GM20000 (cell line): ENCODE results near the gene PNMA8B.

Experiments used
- DNase-seq: peaks from one replicate; pipeline ENCODE4 v3.0.0; 2012; ENCODE audit warnings: low spot score
- CTCF ChIP-seq: IDR thresholded peaks from 2 replicates; pipeline ENCODE4 v1.5.1; 2012; ENCODE audit warnings: mild to moderate bottlenecking, control low read depth; ENCODE audit errors: extremely low read depth, missing control alignments

PNMA8B gene

GRCh38 chr19:46494146-46494940 is 1.3 kb downstream of the PNMA8B start:
- DNase-seq, result peak; percentile 39
- TF ChIP-seq CTCF, result no peak

GRCh38 chr19:46493236-46494145 is 2.2 kb downstream of the PNMA8B start:
- DNase-seq, result no peak
- no peak for TF ChIP-seq CTCF

- TF ChIP-seq CTCF, result no peak
- DNase-seq, result no peak
Measured at GRCh38 chr19:46492841-46493235, 2.8 kb downstream of the PNMA8B start.

GRCh38 chr19:46491975-46492682 is 3.5 kb downstream of the PNMA8B start:
- TF ChIP-seq CTCF, result no peak
- peak; percentile 42 for DNase-seq

GRCh38 chr19:46490774-46491173 is 4.9 kb downstream of the PNMA8B start:
- TF ChIP-seq CTCF, result no peak
- no peak for DNase-seq

GRCh38 chr19:46489445-46490272 is 6.0 kb downstream of the PNMA8B start:
- no peak for TF ChIP-seq CTCF
- no peak for DNase-seq
